KG1 (cell line): Measurements from ENCODE around the gene TRIM40.
"Not testable (repeated sequence)": the region's sequence is repeated elsewhere in the genome, so short reads cannot be mapped to it uniquely, and the experiment has no call there.

Experiments
- DNase-seq: peaks from one replicate; lab custom pipeline; 2025; lab: John Stamatoyannopoulos, UW

Gene TRIM40

GRCh38 chr6:30163918-30164654 lies 28.1 kb downstream of the TRIM40 start:
- no peak for DNase-seq

GRCh38 chr6:30164714-30165113 lies 28.8 kb downstream of the TRIM40 start:
- no peak for DNase-seq

GRCh38 chr6:30165238-30165637 lies 29.3 kb downstream of the TRIM40 start:
- DNase-seq = not testable (repeated sequence)

- DNase-seq = no peak
Measured at GRCh38 chr6:30167101-30167500, 31.2 kb downstream of the TRIM40 start.

- DNase-seq = no peak
Measured at GRCh38 chr6:30168741-30169140, 32.8 kb downstream of the TRIM40 start.

- peak; percentile 8 for DNase-seq
Measured at GRCh38 chr6:30169658-30170614, 34.0 kb downstream of the TRIM40 start.

GRCh38 chr6:30171677-30172471 lies 35.9 kb downstream of the TRIM40 start:
- DNase-seq = no peak

GRCh38 chr6:30172681-30173080 lies 36.7 kb downstream of the TRIM40 start:
- no peak for DNase-seq

GRCh38 chr6:30175765-30176164 lies 39.8 kb downstream of the TRIM40 start:
- no peak for DNase-seq

- DNase-seq = no peak
Measured at GRCh38 chr6:30178837-30179236, 42.9 kb downstream of the TRIM40 start.

- DNase-seq = no peak
Measured at GRCh38 chr6:30180145-30180544, 44.2 kb downstream of the TRIM40 start.

- no peak for DNase-seq
Measured at GRCh38 chr6:30184417-30185031, 48.6 kb downstream of the TRIM40 start.

- DNase-seq = no peak
Measured at GRCh38 chr6:30185846-30186484, 50.0 kb downstream of the TRIM40 start.

- DNase-seq = no peak
Measured at GRCh38 chr6:30188541-30188940, 52.6 kb downstream of the TRIM40 start.

GRCh38 chr6:30192076-30192475 lies 56.1 kb downstream of the TRIM40 start:
- no peak for DNase-seq

GRCh38 chr6:30194797-30195690 lies 59.1 kb downstream of the TRIM40 start:
- DNase-seq = no peak

- DNase-seq = no peak
Measured at GRCh38 chr6:30195951-30196350, 60.0 kb downstream of the TRIM40 start.

GRCh38 chr6:30196376-30196775 lies 60.4 kb downstream of the TRIM40 start:
- no peak for DNase-seq
